NCI-H748 (cell line): Measurements from ENCODE around the gene AMPD3.

Source experiments
- DNase-seq: peaks from one replicate; lab custom pipeline; 2025; ENCODE audit not compliant: unreplicated experiment; lab: John Stamatoyannopoulos, UW

Gene AMPD3

GRCh38 chr11:10500757-10501684 lies 46.0 kb downstream of the AMPD3 start:
- no peak for DNase-seq

GRCh38 chr11:10502065-10502680 lies 47.1 kb downstream of the AMPD3 start:
- DNase-seq: no peak

GRCh38 chr11:10502770-10503169 lies 47.7 kb downstream of the AMPD3 start:
- no peak for DNase-seq

- no peak for DNase-seq
Measured at GRCh38 chr11:10503221-10503620, 48.2 kb downstream of the AMPD3 start.

- DNase-seq: no peak
Measured at GRCh38 chr11:10503777-10504480, 48.9 kb downstream of the AMPD3 start.

GRCh38 chr11:10504490-10504889 lies 49.4 kb downstream of the AMPD3 start:
- DNase-seq: no peak

GRCh38 chr11:10505278-10506007 lies 50.4 kb downstream of the AMPD3 start:
- no peak for DNase-seq

- DNase-seq: no peak
Measured at GRCh38 chr11:10506008-10506370, 50.9 kb downstream of the AMPD3 start.

- no peak for DNase-seq
Measured at GRCh38 chr11:10511181-10511621, 56.1 kb downstream of the AMPD3 start.

- DNase-seq: no peak
Measured at GRCh38 chr11:10514202-10514601, 59.1 kb downstream of the AMPD3 start.

- DNase-seq: no peak
Measured at GRCh38 chr11:10514709-10515108, 59.6 kb downstream of the AMPD3 start.

- DNase-seq: no peak
Measured at GRCh38 chr11:10515418-10515817, 60.4 kb downstream of the AMPD3 start.

GRCh38 chr11:10518123-10518522 lies 63.1 kb downstream of the AMPD3 start:
- DNase-seq: no peak

- no peak for DNase-seq
Measured at GRCh38 chr11:10518891-10519290, 63.8 kb downstream of the AMPD3 start.

- DNase-seq: no peak
Measured at GRCh38 chr11:10519630-10520029, 64.6 kb downstream of the AMPD3 start.

- no peak for DNase-seq
Measured at GRCh38 chr11:10520562-10520961, 65.5 kb downstream of the AMPD3 start.

- DNase-seq: no peak
Measured at GRCh38 chr11:10522276-10522675, 67.2 kb downstream of the AMPD3 start.

- DNase-seq: no peak
Measured at GRCh38 chr11:10522921-10523320, 67.9 kb downstream of the AMPD3 start.

GRCh38 chr11:10524471-10524870 lies 69.4 kb downstream of the AMPD3 start:
- no peak for DNase-seq

GRCh38 chr11:10526974-10527918 lies 72.2 kb downstream of the AMPD3 start:
- no peak for DNase-seq
